Measurements from ENCODE around the gene SPINK7.

DNA sequence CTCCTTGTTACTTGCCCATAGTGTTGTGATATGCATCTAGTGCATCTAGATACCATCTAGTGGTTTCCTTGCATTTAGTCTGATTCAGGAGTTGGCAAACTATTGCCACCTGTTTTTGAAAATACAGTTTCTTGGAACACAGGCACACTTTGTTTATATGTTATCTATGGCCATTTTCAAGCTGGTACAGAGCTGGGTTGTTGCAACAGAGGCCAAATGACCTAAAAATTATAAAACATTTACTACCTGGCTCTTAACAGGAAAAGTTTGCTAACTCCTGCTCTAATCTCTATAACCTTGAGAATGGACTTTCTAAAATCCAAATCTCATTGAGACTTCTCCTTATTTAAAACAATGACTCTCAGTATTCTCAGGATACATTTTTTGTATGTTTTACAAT is 52.1 kb downstream of the SPINK7 start:
- no peak for TF ChIP-seq POLR2A (IDR thresholded peaks at IDR 0.05)
- TF ChIP-seq CTCF (IDR thresholded peaks at IDR 0.05), result no peak
- no peak for TF ChIP-seq EP300 (IDR thresholded peaks at IDR 0.05)
